Ovary (tissue), 3 donors: ENCODE measurements around the gene PGD.
"Not testable (repeated sequence)": the region's sequence is repeated elsewhere in the genome, so short reads cannot be mapped to it uniquely, and the experiment has no call there.

ENCODE experiments used
- CTCF ChIP-seq, 3 donors: fragments of 450-650 bp in 2 of 3; fragments of 200-600 bp in 1 of 3; IDR thresholded peaks; one replicate each; pipeline versions ENCODE4 v1.5.1 to v1.8.0; 2016 to 2022; ENCODE audit warnings: antibody characterized with exemption in 3 of 3, mild to moderate bottlenecking in 1 of 3
- EP300 ChIP-seq: sonication (generic); formaldehyde crosslinking; IDR thresholded peaks from one replicate; pipeline ENCODE4 v1.6.1; 2017; ENCODE audit warnings: antibody characterized with exemption
- POLR2A ChIP-seq: fragments of 450-650 bp; IDR thresholded peaks from one replicate; pipeline ENCODE4 v1.6.1; 2017; ENCODE audit warnings: antibody characterized with exemption, mild to moderate bottlenecking, moderate library complexity
- donor health status: DM: no; HTN: no; CAD: no.

- TF ChIP-seq POLR2A; CTCF (IDR thresholded peaks at IDR 0.05); EP300: not testable (repeated sequence)
Observed at GRCh38 chr1:10426535-10426848, 27.6 kb downstream of the PGD start.
